Activated CD4-positive, alpha-beta T cell treated with anti-CD3 and anti-CD28 coated beads, Interleukin-2, amount 50 U/mL, for 1 hour (primary cell): ENCODE data around the gene KRT35.
"Not testable (repeated sequence)": the region's sequence is repeated elsewhere in the genome, so short reads cannot be mapped to it uniquely, and the experiment has no call there.

Source experiments
- DNase-seq: peaks from one replicate; pipeline ENCODE4 v3.0.0-alpha.2; 2020

KRT35 gene

GRCh38 chr17:41452281-41452680 is 28.7 kb downstream of the KRT35 start:
- no peak for DNase-seq

- DNase-seq = no peak
Measured at GRCh38 chr17:41451154-41451728, 29.7 kb downstream of the KRT35 start.

GRCh38 chr17:41449008-41449407 is 31.9 kb downstream of the KRT35 start:
- no peak for DNase-seq

DNA sequence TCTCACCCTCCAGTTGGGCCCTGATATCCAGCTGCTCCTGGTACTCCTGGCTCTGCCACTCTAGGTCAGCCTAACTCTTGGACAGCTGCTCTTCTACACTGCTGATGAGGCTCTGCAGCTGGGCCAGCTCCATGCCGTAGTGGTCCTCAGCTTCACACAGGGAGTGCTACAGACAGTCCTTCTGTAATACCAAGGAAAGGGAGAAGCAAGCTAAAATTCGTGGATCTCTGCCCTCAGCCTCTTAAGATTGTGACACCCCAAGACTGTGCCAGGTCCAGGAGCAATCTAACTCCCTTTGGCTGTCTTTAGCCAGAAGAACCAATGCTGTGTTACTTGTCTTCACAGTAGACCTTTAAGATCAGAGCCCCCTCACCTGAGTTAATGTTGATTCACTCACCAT is 32.4 kb downstream of the KRT35 start:
- DNase-seq = no peak

GRCh38 chr17:41446806-41447205 is 34.1 kb downstream of the KRT35 start:
- no peak for DNase-seq

DNA sequence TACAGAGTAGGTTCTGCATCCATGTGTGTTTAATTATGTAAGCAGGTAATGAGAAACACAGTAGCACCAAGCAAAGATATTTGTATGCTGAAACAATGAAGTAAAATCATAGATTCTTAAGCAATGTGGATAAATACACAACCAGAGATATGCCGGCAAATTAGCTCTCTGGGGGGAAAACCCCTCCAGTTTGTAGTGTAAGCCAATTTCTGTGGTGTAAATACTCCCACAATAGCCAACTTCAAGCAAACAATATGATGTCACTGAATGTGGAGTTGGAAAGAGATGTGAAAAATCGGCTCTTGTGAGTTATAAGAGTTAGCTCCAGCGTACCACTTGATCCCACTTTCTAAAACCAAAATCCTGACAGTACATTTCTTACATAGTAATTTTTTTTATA is 36.3 kb downstream of the KRT35 start:
- DNase-seq = no peak

- DNase-seq = no peak
Measured at GRCh38 chr17:41444186-41444585, 36.8 kb downstream of the KRT35 start.

GRCh38 chr17:41442739-41443138 is 38.2 kb downstream of the KRT35 start:
- DNase-seq = no peak

DNA sequence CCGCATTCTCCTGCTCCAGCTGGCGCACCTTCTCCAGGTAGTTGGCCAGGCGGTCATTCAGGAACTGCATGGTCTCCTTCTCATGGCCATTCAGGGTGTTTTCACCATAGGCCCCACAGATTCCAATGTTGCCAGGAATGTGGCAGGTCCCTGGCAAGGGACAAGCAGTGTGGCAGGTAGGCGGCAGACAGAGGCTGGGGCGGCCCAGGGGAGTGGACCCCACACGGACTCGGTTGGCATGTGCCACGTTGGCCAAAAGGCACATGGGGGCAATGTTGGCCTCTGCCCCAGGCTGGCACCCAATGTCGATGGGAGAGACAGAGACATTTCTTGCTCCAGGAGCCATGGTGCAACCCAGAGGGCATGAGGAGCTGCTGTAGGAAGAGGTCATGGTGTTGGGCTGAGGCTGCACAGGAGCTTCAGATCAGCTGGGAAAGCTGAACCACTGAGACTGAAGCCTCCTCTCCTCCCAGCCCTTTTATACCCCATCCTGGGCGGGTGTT is 40.4 kb downstream of the KRT35 start, which contains the start of gene KRT38:
TSS of gene KRT38 (minus strand) at position 453 of the 503 bp plus-strand sequence. CDS start at position 391, 62 bp downstream.
- DNase-seq = no peak

GRCh38 chr17:41439375-41439774 is 41.6 kb downstream of the KRT35 start:
- no peak for DNase-seq

DNA sequence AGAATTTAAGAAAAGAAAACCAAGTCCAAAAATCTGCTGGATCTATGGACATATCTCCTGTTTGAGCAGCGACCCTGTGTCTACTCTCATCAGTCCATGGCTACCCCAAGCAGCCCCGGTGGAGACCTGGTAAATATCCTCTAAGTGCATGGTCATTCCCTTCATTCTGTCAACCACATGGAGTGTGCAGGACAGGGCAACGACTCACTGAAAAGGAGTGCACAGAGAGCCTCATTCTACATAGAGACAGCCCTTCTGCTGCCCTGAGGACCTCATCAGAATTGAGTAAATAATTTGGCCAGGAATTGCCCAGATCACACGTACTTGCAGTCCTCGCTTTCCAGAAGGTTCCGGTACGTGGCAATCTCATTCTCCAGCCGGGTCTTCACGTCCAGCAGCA is 43.2 kb downstream of the KRT35 start:
- DNase-seq = no peak

DNA sequence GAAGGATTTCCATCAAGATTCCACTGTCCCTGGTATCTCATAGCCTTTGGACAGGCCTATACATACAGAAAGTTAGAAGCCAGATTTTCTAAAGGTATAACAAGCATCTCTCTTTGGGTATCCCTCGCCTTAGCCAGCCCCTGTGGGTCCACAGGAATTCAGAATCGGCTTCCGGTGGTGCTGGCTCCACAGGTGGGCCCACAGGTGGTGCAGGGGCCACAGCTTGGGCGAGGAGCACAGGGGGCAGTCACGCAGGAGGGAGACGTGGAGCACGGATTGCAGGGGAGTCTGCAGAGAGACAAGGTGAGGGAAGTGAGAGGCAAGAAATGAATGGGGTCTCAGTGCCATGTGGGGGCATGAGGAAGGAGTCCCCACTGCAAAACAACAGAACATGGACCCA is 43.7 kb downstream of the KRT35 start:
- no peak for DNase-seq

DNA sequence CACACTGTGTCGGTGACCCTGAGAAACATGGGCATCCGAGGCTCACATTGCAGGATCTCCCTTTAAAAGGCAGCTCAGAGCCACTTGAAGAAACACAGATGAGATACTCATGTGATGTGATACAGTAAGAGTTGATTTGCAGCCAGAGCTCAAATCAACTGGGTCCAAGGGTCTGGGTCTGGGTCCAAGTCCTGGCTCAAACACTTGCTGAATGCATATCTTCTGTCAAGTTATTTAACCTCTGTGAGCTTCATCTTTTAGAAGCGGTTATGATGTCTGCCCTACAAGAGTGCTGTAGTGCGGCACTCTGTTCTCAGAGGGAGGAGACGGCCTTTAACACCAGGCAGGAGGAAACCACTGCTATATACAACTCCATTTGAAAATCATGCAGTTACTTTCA is 46.5 kb downstream of the KRT35 start:
- DNase-seq = no peak

DNA sequence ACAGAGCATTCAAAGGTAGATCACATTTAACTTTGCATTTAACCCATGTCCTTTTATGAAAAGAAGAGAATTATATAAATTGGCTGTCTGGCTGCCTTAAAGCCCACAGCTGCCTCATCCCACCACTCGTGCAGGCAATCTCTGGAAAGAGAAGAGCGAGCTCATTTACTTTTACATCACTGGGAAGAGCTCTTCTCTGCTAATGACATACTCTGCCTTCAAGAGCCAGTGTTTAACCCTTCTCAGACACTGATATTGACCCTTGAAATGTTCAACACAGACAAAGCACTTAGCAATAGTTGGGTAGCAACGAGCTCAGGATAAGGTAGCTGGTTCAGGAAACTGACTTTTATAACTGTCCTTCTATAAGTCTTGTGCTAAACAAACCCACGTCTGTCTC is 46.9 kb downstream of the KRT35 start:
- DNase-seq = no peak

DNA sequence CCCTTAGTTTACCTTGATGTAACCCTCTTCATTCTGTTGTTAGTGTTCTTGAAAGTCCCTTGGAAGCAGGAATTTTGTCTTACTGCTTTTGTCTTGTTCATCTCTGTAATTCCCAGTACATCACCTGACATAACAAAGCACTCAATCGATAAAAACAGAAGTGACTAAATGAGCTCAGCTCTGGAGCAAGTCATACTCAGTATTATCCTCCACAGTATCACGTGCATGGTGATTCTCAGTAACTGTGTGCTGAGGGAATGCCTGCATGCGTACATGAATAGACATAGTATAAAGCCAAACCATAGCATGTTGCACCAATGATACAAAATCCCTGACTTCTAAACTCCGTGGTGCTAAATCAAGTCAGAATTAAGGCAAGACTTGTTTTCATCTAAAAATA is 47.4 kb downstream of the KRT35 start:
- DNase-seq = no peak

- not testable (repeated sequence) for DNase-seq
Measured at GRCh38 chr17:41430376-41430775, 50.6 kb downstream of the KRT35 start.

- no peak for DNase-seq
Measured at GRCh38 chr17:41429667-41430066, 51.3 kb downstream of the KRT35 start.

- DNase-seq = no peak
Measured at GRCh38 chr17:41428591-41429291, 52.2 kb downstream of the KRT35 start.
